WTC11 (cell line): Measurements from ENCODE around the gene CTNNAL1.

Experiments
- CREM ChIP-seq: sonication (generic); formaldehyde crosslinking; IDR thresholded peaks from 2 replicates; pipeline ENCODE4 v1.8.1; 2022; ENCODE audit warnings: mild to moderate bottlenecking, missing genetic modification reagents, moderate library complexity
- FOXP1 ChIP-seq: sonication (generic); formaldehyde crosslinking; IDR thresholded peaks from 2 replicates; pipeline ENCODE4 v1.8.0; 2022; ENCODE audit warnings: missing genetic modification reagents, mild to moderate bottlenecking, moderate library complexity, borderline replicate concordance
- JAZF1 ChIP-seq: fragments of 250-450 bp; sonication (Bioruptor Pico); IDR thresholded peaks from 2 replicates; pipeline ENCODE4 v1.9.0; 2021; ENCODE audit warnings: moderate library complexity, mild to moderate bottlenecking, inconsistent platforms
- RORB ChIP-seq: fragments of 250-450 bp; sonication (Bioruptor Pico); IDR thresholded peaks from 2 replicates; pipeline ENCODE4 v1.9.0; 2021; ENCODE audit warnings: mild to moderate bottlenecking
- ZBTB21 ChIP-seq: sonication (generic); formaldehyde crosslinking; IDR thresholded peaks from 2 replicates; pipeline ENCODE4 v1.8.1; 2023; ENCODE audit warnings: mild to moderate bottlenecking, missing genetic modification reagents, borderline replicate concordance
- TF ChIP-seq, protein P1 (sequence below): fragments of 200-600 bp; IDR thresholded peaks from 2 replicates; pipeline ENCODE4 v1.8.0; 2022; ENCODE audit warnings: antibody characterized with exemption
- TF ChIP-seq, protein P2 (sequence below): sonication (generic); formaldehyde crosslinking; IDR thresholded peaks from 2 replicates; pipeline ENCODE4 v1.8.1; 2023; ENCODE audit warnings: mild to moderate bottlenecking, moderate library complexity, missing genetic modification reagents
- TF ChIP-seq, protein P3 (sequence below): sonication (generic); formaldehyde crosslinking; IDR thresholded peaks from 2 replicates; pipeline ENCODE4 v1.8.1; 2022; ENCODE audit warnings: low read depth, mild to moderate bottlenecking, moderate library complexity, missing genetic modification reagents, borderline replicate concordance

DNA sequence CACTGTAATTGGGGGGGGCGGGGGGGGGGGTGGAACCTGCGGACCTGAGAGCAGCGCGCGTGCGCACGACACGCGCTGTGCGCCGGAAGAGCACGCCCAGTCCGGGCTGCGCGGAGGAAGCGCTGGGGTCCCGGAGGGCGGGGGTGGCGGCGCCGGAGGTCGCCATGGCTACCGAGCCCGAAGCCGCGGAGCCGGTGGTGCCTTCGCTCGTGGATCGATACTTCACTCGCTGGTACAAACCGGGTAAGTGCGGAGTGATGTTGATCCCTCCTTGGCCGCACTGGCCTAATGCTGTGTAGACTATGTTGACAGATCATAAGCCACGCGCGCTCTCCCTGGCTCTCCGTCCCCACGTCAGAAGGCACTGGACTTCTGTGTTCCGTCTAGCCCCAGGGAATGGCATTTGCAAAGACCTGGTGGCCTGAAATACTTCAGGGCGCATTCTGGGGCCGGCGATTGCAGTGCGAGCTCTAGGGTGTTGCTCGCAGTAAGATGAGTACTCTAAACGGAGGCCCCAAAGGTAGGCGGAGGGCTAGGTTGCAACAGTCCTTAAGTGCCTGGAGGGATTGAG, 78.9 kb downstream of the CTNNAL1 start, which contains the start of gene ABITRAM:
- TF ChIP-seq, protein P1, sequence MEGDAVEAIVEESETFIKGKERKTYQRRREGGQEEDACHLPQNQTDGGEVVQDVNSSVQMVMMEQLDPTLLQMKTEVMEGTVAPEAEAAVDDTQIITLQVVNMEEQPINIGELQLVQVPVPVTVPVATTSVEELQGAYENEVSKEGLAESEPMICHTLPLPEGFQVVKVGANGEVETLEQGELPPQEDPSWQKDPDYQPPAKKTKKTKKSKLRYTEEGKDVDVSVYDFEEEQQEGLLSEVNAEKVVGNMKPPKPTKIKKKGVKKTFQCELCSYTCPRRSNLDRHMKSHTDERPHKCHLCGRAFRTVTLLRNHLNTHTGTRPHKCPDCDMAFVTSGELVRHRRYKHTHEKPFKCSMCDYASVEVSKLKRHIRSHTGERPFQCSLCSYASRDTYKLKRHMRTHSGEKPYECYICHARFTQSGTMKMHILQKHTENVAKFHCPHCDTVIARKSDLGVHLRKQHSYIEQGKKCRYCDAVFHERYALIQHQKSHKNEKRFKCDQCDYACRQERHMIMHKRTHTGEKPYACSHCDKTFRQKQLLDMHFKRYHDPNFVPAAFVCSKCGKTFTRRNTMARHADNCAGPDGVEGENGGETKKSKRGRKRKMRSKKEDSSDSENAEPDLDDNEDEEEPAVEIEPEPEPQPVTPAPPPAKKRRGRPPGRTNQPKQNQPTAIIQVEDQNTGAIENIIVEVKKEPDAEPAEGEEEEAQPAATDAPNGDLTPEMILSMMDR = no peak
- TF ChIP-seq ZBTB21 (no peak), RORB (no peak), CREM (CRISPR knock-in tag) (no peak), FOXP1 (CRISPR knock-in tag) (no peak), JAZF1 (CRISPR knock-in tag) (no peak)
- TF ChIP-seq, protein P2, sequence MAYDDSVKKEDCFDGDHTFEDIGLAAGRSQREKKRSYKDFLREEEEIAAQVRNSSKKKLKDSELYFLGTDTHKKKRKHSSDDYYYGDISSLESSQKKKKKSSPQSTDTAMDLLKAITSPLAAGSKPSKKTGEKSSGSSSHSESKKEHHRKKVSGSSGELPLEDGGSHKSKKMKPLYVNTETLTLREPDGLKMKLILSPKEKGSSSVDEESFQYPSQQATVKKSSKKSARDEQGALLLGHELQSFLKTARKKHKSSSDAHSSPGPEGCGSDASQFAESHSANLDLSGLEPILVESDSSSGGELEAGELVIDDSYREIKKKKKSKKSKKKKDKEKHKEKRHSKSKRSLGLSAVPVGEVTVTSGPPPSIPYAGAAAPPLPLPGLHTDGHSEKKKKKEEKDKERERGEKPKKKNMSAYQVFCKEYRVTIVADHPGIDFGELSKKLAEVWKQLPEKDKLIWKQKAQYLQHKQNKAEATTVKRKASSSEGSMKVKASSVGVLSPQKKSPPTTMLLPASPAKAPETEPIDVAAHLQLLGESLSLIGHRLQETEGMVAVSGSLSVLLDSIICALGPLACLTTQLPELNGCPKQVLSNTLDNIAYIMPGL (CRISPR knock-in tag) = no peak
- TF ChIP-seq, protein P3, sequence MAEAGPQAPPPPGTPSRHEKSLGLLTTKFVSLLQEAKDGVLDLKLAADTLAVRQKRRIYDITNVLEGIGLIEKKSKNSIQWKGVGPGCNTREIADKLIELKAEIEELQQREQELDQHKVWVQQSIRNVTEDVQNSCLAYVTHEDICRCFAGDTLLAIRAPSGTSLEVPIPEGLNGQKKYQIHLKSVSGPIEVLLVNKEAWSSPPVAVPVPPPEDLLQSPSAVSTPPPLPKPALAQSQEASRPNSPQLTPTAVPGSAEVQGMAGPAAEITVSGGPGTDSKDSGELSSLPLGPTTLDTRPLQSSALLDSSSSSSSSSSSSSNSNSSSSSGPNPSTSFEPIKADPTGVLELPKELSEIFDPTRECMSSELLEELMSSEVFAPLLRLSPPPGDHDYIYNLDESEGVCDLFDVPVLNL (CRISPR knock-in tag) = no peak
